Prostate gland (tissue), 2 donors: ENCODE measurements around the gene FAM163B. TPM values are rescaled to one million over a fixed set of nuclear protein-coding genes. Genes with fewer than 3 reads are reported as not detected.

Experiments
- DNase-seq: peaks from one replicate; pipeline ENCODE4 v3.0.0-alpha.2; 2019; ENCODE audit warnings: low spot score
- H3K27ac ChIP-seq, 2 donors: fragments of 200-600 bp; sonication (generic); 2 replicates each; pipeline ENCODE4 v1.5.1; 2017 to 2019
- H3K27me3 ChIP-seq: fragments of 200-600 bp; sonication (generic); replicated peaks from 2 replicates; pipeline ENCODE4 v1.5.1; 2019; ENCODE audit not compliant: insufficient read depth
- H3K36me3 ChIP-seq, 2 donors: fragments of 200-600 bp; sonication (generic); 1 replicate in 1 of 2; 2 replicates in 1 of 2; pipeline versions ENCODE4 v1.5.1 to v1.8.1; 2017 to 2019
- H3K4me1 ChIP-seq: fragments of 200-600 bp; sonication (generic); replicated peaks from 2 replicates; pipeline ENCODE4 v1.5.1; 2019
- H3K4me3 ChIP-seq, 2 donors: fragments of 200-600 bp; sonication (generic); 2 replicates each; pipeline ENCODE4 v1.5.1; 2017 to 2019
- H3K9me3 ChIP-seq: fragments of 200-600 bp; sonication (generic); 2 replicates; pipeline ENCODE4 v1.5.1; 2017
- POLR2A ChIP-seq: fragments of 450-650 bp; IDR thresholded peaks from one replicate; pipeline ENCODE4 v1.6.1; 2016; ENCODE audit warnings: antibody characterized with exemption, mild to moderate bottlenecking
- POLR2AphosphoS5 ChIP-seq: sonication (generic); formaldehyde crosslinking; IDR thresholded peaks from one replicate; pipeline ENCODE4 v1.6.1; 2017; ENCODE audit warnings: antibody characterized with exemption
- WGBS: methylation state at CpG from one replicate; pipeline ENCODE4 v1.1.5; 2018; 5-methylcytosine and 5-hydroxymethylcytosine counted together
- intact Hi-C: fragments of 100-400 bp; cut with DNase I; formaldehyde crosslinking; loops from one replicate; pipeline ENCODE4 v1.14.2; 2022
- total RNA-seq, 2 donors: library from RNA; depleted of rRNA; stranded (reverse); fragments of >200 nt; gene quantifications; one replicate each; pipeline ENCODE4 v1.1.0, GENCODE V29; 2016
- TF ChIP-seq, protein P1 (sequence below), 4 experiments: fragments of 200-600 bp in 2 of 4; fragments of 450-650 bp in 2 of 4; sonication (generic) in 2 of 4; IDR thresholded peaks; 1 replicate in 3 of 4; 2 replicates in 1 of 4; pipeline ENCODE4 v1.5.1; 2016 to 2019; ENCODE audit warnings: antibody characterized with exemption in 4 of 4, mild to moderate bottlenecking in 2 of 4, moderate library complexity in 2 of 4

The FAM163B gene
- total RNA-seq, 2 donors from 2014 or later = 0.85 TPM; not detected in 1

DNA sequence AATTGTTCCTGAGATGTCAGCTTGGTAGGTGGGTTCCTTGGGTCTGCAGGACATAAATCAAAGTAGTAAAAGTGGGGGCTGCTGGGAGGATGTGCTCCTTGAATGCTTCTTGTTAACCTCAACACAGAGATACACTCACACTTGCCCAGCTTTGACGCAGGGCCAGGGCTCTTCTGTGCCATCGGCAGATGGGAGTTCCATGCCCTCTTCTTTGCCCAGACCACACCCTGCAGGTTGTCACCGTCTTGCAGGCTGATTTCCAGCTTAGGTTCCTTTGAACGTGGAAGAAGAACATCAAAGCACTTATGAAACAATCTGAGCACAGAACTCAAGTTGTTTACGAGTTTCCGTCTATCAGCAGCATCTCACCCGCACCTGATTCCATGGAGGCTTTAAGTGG, 38.0 kb upstream of the FAM163B start:
- Histone ChIP-seq H3K27me3 (peaks cover 4% of the 10 kb centered on the region), H3K4me3 (no peak overlapping the region), H3K4me1 (no peaks in the 10 kb centered on the region), H3K36me3 (no peaks in the 10 kb centered on the region), H3K27ac (no peak overlapping the region), H3K9me3 (no peaks in the 10 kb centered on the region)
- intact Hi-C loops = no loop called here
- 25% methylated on average over 7 of the region's 7 CpGs for WGBS
- DNase-seq = no peak
- no peak for TF ChIP-seq POLR2AphosphoS5
- TF ChIP-seq, protein P1, sequence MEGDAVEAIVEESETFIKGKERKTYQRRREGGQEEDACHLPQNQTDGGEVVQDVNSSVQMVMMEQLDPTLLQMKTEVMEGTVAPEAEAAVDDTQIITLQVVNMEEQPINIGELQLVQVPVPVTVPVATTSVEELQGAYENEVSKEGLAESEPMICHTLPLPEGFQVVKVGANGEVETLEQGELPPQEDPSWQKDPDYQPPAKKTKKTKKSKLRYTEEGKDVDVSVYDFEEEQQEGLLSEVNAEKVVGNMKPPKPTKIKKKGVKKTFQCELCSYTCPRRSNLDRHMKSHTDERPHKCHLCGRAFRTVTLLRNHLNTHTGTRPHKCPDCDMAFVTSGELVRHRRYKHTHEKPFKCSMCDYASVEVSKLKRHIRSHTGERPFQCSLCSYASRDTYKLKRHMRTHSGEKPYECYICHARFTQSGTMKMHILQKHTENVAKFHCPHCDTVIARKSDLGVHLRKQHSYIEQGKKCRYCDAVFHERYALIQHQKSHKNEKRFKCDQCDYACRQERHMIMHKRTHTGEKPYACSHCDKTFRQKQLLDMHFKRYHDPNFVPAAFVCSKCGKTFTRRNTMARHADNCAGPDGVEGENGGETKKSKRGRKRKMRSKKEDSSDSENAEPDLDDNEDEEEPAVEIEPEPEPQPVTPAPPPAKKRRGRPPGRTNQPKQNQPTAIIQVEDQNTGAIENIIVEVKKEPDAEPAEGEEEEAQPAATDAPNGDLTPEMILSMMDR (IDR thresholded peaks at IDR 0.05) = no peak
- TF ChIP-seq POLR2A = no peak

DNA sequence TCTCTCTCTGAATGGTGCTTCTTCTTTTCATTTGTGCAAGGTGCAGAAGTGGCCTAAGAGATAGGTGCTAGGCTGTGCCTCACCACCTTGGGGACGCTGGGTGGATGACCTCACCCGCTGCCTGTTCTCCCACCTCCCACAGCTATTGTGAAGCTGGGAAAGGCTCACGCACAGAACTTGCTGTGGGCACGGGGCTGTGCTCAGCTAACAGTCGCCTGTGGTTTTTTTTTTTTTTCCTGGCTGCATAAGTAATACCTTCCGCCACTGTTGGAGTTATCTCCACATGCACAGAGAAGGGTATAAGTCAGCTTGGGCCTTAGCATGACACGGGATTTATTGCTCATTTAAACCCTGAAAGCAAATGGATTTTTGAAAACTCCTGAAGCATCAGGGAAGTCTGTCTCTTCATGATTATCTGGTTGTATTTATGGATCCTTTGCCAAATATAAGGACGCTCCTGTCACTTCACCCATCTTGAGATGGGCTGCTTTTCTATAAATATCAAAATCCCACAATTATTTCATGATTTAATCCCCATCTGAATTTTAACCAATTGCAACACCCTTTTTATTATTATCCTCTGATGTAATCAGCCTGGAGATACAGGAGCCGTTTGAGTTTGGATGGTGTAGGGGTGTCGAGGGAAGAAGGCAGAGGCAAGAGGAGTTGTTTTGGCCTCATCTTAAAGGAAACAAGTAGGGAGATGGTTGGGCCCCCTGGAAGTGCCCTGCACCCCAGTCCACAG, 36.0 kb upstream of the FAM163B start:
- intact Hi-C loops = no loop called here
- H3K4me3 ChIP-seq = no peak overlapping the region
- H3K27ac ChIP-seq = no peak overlapping the region
- 68% methylated on average over 10 of the region's 10 CpGs for WGBS
- H3K9me3 ChIP-seq = no peaks in the 10 kb centered on the region
- DNase-seq = no peak
- no peaks in the 10 kb centered on the region for H3K36me3 ChIP-seq
- TF ChIP-seq POLR2AphosphoS5 = no peak
- no peak for TF ChIP-seq POLR2A
- TF ChIP-seq, protein P1 (IDR thresholded peaks at IDR 0.05) = no peak
- H3K27me3 ChIP-seq = no peaks in the 10 kb centered on the region
- H3K4me1 ChIP-seq = no peaks in the 10 kb centered on the region

DNA sequence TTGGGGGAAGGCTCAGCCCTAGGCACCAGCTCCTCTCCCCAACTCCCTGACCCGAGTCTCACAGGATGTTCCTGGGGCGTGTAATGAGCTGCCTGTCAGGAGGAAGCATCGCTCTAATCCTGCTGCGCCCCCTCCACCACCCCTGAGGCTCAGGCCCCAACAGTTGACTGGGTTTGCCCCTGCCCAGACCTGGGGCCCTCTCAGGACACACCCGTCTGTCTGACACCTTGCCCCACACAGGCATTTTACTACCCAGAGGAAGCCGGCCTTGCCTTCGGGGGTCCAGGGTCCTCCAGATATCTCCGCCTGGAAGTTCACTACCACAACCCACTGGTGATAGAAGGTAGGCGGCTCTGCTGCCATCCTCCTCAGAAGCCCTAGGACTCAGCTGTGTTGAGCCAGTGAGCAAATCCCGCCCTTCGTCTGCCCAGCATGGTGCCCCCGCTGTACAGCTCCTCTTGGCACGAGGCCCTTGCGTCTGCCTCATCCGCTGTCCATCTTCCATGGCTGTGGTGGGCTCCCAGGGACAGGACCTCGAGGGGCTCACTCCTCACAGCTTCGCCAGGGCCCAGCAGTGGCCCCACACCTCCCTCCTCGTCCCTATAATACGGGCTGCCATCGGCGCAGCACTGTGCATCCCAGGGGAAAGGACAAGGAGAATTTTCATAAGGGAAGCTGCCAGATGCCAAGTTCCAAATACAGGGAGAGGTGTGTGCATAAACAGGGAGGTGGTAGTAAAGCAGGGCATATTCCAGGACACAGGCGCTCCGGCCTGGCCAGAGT, 35.0 kb upstream of the FAM163B start:
- intact Hi-C loops = no loop called here
- Histone ChIP-seq H3K9me3 (no peaks in the 10 kb centered on the region), H3K4me1 (no peaks in the 10 kb centered on the region), H3K36me3 (no peaks in the 10 kb centered on the region), H3K4me3 (no peak overlapping the region), H3K27me3 (no peaks in the 10 kb centered on the region), H3K27ac (no peak overlapping the region)
- no peak for TF ChIP-seq POLR2AphosphoS5
- TF ChIP-seq, protein P1 (IDR thresholded peaks at IDR 0.05) = no peak
- TF ChIP-seq POLR2A = no peak
- no peak for DNase-seq
- 87% methylated on average over 23 of the region's 23 CpGs for WGBS

DNA sequence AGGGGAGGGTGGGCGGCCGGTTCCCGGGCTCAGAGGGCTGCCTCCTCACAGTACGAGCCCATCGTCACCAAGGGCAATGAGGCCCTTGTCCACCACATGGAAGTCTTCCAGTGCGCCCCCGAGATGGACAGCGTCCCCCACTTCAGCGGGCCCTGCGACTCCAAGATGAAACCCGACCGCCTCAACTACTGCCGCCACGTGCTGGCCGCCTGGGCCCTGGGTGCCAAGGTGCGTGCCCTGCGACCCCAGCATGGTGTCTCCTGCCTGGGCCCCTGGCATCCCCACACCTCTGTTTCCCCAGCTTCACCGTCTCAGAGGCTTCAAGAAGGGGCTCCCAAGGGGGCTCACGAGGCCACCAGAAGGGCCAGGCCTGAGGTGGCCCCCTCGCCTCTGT, 34.2 kb upstream of the FAM163B start:
- WGBS = 91% methylated on average over 20 of the region's 20 CpGs
- intact Hi-C loops = no loop called here

More for the DNA sequence above, 34.2 kb upstream of the FAM163B start:
- no peaks in the 10 kb centered on the region for H3K9me3 ChIP-seq
- H3K4me3 ChIP-seq = no peak overlapping the region
- H3K27ac ChIP-seq = no peak overlapping the region
- no peak for DNase-seq
- no peaks in the 10 kb centered on the region for H3K27me3 ChIP-seq
- no peaks in the 10 kb centered on the region for H3K36me3 ChIP-seq
- TF ChIP-seq POLR2A (no peak), POLR2AphosphoS5 (no peak)
- TF ChIP-seq, protein P1 (IDR thresholded peaks at IDR 0.05) = no peak
- no peaks in the 10 kb centered on the region for H3K4me1 ChIP-seq
